ENCODE data around the gene ISL2. TPM values are rescaled to one million over a fixed set of nuclear protein-coding genes. Genes with fewer than 3 reads are reported as not detected.

The ISL2 gene
- total and polyA plus RNA-seq, 2 of the 13 experiments (the other 11 are each of a cell fraction or from before 2014, with no cell fraction given), result 4.3 to 5.1 TPM

- TF ChIP-seq NONO (IDR thresholded peaks at IDR 0.05), result no peak
- no peak for TF ChIP-seq NONO (CRISPR knock-in tag; conservative IDR thresholded peaks at IDR 0.05)
- no peak for TF ChIP-seq HOXD1 (CRISPR knock-in tag; IDR thresholded peaks at IDR 0.05)
- no peak for TF ChIP-seq ZNF232 (CRISPR knock-in tag; IDR thresholded peaks at IDR 0.05; ENCODE audit: borderline replicate concordance)
- peak; percentile 64 for TF ChIP-seq ZBTB43 (CRISPR knock-in tag; conservative IDR thresholded peaks at IDR 0.05)
- TF ChIP-seq ZNF780A (CRISPR knock-in tag; IDR thresholded peaks at IDR 0.05), result no peak
- no peak for TF ChIP-seq FOXP1 (IDR thresholded peaks at IDR 0.05)
- no peak for TF ChIP-seq FOXP1 (CRISPR knock-in tag; IDR thresholded peaks at IDR 0.05)
- 0 out of 2 replicates have a peak, but pooled peaks have one; percentile 93 for TF ChIP-seq ZNF570 (CRISPR knock-in tag; IDR thresholded peaks at IDR 0.05; ENCODE audit: borderline replicate concordance)
- TF ChIP-seq ZNF235 (CRISPR knock-in tag; IDR thresholded peaks at IDR 0.05; ENCODE audit: borderline replicate concordance), result 0 out of 2 replicates have a peak, but pooled peaks have one; percentile 47
- no peak for TF ChIP-seq ZNF878 (CRISPR knock-in tag; IDR thresholded peaks at IDR 0.05)
- 0 out of 2 replicates have a peak, but pooled peaks have one; percentile 25 for TF ChIP-seq ZNF501 (CRISPR knock-in tag; IDR thresholded peaks at IDR 0.05)
- TF ChIP-seq SP1 (IDR thresholded peaks at IDR 0.05), result no peak
- TF ChIP-seq SP1 (CRISPR knock-in tag; IDR thresholded peaks at IDR 0.05), result 0 out of 2 replicates have a peak, but pooled peaks have one; percentile 19
- TF ChIP-seq MTA1 (CRISPR knock-in tag; IDR thresholded peaks at IDR 0.05; ENCODE audit: borderline replicate concordance), result peak; percentile 90; the same call in 1 of the 2 replicates
Observed at GRCh38 chr15:76337696-76338485, 1.3 kb downstream of the ISL2 start (continued).
